NT2/D1 (cell line): Measurements from ENCODE around the gene C5orf15.
A peak's percentile ranks its signal among the peaks of the same experiment; 100 is the strongest.
"Not testable (repeated sequence)": the region's sequence is repeated elsewhere in the genome, so short reads cannot be mapped to it uniquely, and the experiment has no call there.

Source experiments
- DNase-seq: peaks from one replicate; pipeline ENCODE4 v3.0.0-alpha.2; 2011; ENCODE audit warnings: low read depth, low spot score
- H3K27me3 ChIP-seq: 2 replicates; pipeline ENCODE4 v1.6.0; 2011; ENCODE audit warnings: mild to moderate bottlenecking; ENCODE audit not compliant: insufficient read length, insufficient read depth
- H3K36me3 ChIP-seq: 2 replicates; pipeline ENCODE4 v1.6.1; 2011; ENCODE audit warnings: mild to moderate bottlenecking, low read length, mixed read lengths; ENCODE audit not compliant: insufficient read depth, insufficient read length
- H3K4me1 ChIP-seq: 2 replicates; pipeline ENCODE4 v1.5.1; 2011; ENCODE audit not compliant: insufficient read depth, insufficient read length
- H3K4me3 ChIP-seq: 2 replicates; pipeline ENCODE4 v1.5.1; 2011; ENCODE audit warnings: low read depth; ENCODE audit not compliant: insufficient read length
- H3K9ac ChIP-seq: 2 replicates; pipeline ENCODE4 v1.6.0; 2011; ENCODE audit warnings: low read depth; ENCODE audit not compliant: insufficient read length
- H3K9me3 ChIP-seq: 2 replicates; pipeline ENCODE4 v1.5.1; 2011; ENCODE audit warnings: mild to moderate bottlenecking, low read length; ENCODE audit not compliant: insufficient read depth
- SUZ12 ChIP-seq: IDR thresholded peaks from 2 replicates; pipeline ENCODE4 v1.6.1; 2011; ENCODE audit not compliant: insufficient read length, insufficient read depth; ENCODE audit errors: extremely low read depth
- YY1 ChIP-seq: IDR thresholded peaks from 2 replicates; pipeline ENCODE4 v1.6.1; 2011; ENCODE audit not compliant: insufficient read length, insufficient read depth
- ZNF274 ChIP-seq: IDR thresholded peaks from 2 replicates; pipeline ENCODE4 v1.6.1; 2011; ENCODE audit warnings: mild to moderate bottlenecking, low read depth, low read length

C5orf15 gene

DNA sequence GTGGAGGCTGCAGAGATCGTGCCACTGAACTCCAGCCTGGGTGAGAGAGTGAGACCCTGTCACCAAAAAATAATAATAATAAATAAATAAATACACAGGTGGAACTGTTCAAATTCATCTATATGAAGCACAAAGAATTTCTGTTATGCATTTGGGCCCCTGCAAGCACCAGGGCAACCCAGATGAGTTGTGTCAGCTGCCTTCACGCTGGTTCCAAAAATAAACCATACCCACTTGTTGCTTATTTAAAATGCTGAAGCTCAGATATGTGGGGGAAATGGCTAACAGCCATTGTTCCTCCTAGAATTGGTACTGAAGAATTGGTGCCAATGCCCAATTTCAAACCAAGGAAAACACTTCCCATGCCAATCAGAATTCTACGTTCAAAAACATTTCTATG, 10.5 kb upstream of the C5orf15 start:
- Histone ChIP-seq H3K36me3 (peaks cover 63% of the 10 kb centered on the region), H3K9ac (no peak overlapping the region), H3K9me3 (no peaks in the 10 kb centered on the region), H3K27me3 (no peaks in the 10 kb centered on the region), H3K4me1 (peaks cover 4% of the 10 kb centered on the region), H3K4me3 (no peak overlapping the region)
- no peak for DNase-seq
- no peak for TF ChIP-seq YY1
- TF ChIP-seq SUZ12: no peak
- no peak for TF ChIP-seq ZNF274

DNA sequence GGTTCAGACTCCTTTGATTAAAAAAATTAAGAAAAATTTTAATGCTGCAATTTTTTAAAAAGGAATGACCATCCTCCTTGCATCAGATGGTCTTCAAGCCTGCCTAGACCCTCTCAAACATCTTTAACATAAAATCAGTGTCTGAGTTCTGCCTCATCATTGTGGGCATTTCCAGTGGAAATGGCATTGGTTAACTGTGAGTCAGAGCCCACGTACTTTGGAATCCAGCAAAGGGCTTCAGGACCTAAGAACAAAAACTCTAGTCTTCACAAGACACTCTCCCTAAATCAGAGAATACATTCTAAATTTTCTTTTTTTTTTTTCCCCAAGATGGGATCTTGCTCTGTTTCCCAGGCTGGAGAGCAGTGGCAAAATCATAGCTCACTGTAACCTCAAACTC, 9.4 kb upstream of the C5orf15 start:
- no peak for DNase-seq
- no peak overlapping the region for H3K4me3 ChIP-seq
- TF ChIP-seq SUZ12 (no peak), YY1 (no peak), ZNF274 (no peak)

DNA sequence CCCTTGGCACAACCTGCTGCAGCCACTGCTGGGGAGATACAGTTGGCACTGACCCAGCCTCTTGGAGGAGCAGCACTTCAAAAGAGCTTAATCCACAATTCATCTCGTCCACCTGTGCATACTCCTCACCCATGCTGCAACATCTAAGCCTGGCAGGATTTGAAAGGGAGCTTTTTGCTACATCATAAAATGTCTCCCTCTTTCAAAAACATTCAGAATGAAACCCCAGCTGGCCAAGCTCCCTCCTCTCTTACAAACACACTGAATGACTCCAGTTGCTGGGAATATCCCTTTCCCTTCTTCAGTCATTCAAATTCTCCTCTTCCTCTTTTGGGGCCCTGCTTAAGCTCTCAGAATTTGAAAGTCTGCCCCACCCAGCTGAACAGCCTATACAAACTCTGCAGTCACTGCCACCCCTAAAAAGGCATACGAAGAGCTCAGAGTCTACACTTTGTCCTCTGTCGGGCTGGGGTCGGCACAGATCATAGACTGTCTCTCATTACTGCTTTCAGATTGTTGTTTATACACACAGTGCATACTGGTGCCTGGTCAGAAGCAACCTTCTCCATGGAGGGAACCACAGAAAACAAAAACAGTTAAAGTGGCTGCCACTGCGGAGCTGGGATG, 8.8 kb upstream of the C5orf15 start:
- TF ChIP-seq SUZ12 (no peak), ZNF274 (no peak), YY1 (no peak)
- no peaks in the 10 kb centered on the region for H3K9me3 ChIP-seq
- H3K9ac ChIP-seq: peak overlapping the region; percentile 56
- H3K4me1 ChIP-seq: peaks cover 4% of the 10 kb centered on the region
- no peak overlapping the region for H3K4me3 ChIP-seq
- DNase-seq: peak; percentile 35
- peaks cover 66% of the 10 kb centered on the region for H3K36me3 ChIP-seq
- no peaks in the 10 kb centered on the region for H3K27me3 ChIP-seq

More for the DNA sequence above, 9.4 kb upstream of the C5orf15 start:
- no peaks in the 10 kb centered on the region for H3K27me3 ChIP-seq
- peaks cover 65% of the 10 kb centered on the region for H3K36me3 ChIP-seq
- no peak overlapping the region for H3K9ac ChIP-seq
- H3K9me3 ChIP-seq: no peaks in the 10 kb centered on the region
- H3K4me1 ChIP-seq: peaks cover 4% of the 10 kb centered on the region

DNA sequence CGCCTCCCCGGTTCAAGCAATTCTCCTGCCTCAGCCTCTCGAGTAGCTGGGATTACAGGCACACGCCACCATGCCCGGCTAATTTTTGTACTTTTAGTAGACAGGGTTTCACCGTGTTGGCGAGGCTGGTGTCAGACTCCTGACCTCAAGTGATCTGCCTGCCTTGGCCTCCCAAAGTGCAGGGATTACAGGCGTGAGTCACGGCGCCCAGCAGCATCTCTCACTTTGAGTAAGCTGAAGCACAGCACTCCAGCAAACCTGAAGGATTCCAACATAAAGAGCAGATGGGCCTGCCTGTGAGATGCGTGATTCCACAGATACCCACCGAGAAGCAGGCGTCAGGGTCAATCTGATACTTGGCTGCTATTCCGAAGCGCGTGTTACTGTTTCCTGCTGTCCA, 7.1 kb upstream of the C5orf15 start:
- not testable (repeated sequence) for H3K27me3 ChIP-seq, H3K4me1 ChIP-seq, H3K4me3 ChIP-seq, H3K9me3 ChIP-seq, H3K9ac ChIP-seq, DNase-seq
- peaks cover 62% of the 10 kb centered on the region for H3K36me3 ChIP-seq

DNA sequence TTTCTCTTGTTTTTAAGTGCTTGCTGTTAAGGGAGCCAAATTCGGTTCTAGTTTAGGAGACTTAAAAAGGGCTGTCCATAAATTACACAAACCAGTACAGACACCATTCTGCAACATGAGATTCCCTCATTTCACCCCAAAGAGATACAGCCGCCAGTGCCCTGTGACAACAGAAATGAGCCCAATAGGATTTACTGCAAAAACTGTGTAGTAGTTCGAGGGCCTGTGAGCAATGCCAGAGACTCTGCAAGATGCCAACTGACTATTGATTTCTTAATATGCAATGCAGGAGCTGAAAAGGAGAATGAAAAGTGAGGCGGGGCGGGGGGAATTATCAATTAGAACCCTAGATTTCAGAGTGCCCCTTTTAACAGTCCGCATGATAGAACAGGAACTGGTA, 5.7 kb upstream of the C5orf15 start:
- peaks cover 4% of the 10 kb centered on the region for H3K4me1 ChIP-seq
- no peak for TF ChIP-seq YY1
- TF ChIP-seq ZNF274: no peak
- TF ChIP-seq SUZ12: no peak
- no peak overlapping the region for H3K9ac ChIP-seq
- no peak for DNase-seq
- H3K36me3 ChIP-seq: peaks cover 55% of the 10 kb centered on the region
- H3K27me3 ChIP-seq: no peaks in the 10 kb centered on the region
- H3K9me3 ChIP-seq: no peaks in the 10 kb centered on the region
- no peak overlapping the region for H3K4me3 ChIP-seq

DNA sequence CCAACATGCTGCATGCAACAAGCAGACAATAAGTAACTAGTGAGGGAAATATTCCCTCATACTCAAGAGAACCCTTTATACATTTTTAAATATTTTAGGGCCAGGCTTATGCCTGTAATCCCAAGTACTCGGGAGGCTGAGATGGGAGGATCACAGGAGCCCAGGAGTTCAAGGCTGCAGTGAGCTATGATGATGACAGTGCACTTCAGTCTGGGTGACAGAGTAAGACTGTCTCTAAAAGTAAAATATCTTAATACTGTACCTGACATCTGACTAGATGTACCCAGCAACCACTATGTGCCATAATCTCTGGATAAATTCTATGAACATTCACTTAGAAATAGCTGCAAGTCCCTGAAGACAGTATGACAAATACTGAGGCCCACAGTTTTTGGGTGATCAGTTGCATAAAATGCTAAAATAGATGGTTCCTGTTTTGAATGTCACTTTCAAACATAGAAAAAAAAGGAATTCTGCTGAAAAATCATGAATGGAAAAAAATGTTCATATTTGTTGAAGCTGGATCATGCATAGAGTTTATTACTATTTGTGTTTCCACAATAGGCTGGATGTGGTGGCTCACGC, 2.0 kb upstream of the C5orf15 start:
- peaks cover 32% of the 10 kb centered on the region for H3K36me3 ChIP-seq
- H3K9ac ChIP-seq: no peak overlapping the region
- H3K4me3 ChIP-seq: no peak overlapping the region
- DNase-seq: no peak
- TF ChIP-seq YY1 (no peak), SUZ12 (no peak), ZNF274 (no peak)
- no peaks in the 10 kb centered on the region for H3K27me3 ChIP-seq
- H3K4me1 ChIP-seq: no peaks in the 10 kb centered on the region
- no peaks in the 10 kb centered on the region for H3K9me3 ChIP-seq

DNA sequence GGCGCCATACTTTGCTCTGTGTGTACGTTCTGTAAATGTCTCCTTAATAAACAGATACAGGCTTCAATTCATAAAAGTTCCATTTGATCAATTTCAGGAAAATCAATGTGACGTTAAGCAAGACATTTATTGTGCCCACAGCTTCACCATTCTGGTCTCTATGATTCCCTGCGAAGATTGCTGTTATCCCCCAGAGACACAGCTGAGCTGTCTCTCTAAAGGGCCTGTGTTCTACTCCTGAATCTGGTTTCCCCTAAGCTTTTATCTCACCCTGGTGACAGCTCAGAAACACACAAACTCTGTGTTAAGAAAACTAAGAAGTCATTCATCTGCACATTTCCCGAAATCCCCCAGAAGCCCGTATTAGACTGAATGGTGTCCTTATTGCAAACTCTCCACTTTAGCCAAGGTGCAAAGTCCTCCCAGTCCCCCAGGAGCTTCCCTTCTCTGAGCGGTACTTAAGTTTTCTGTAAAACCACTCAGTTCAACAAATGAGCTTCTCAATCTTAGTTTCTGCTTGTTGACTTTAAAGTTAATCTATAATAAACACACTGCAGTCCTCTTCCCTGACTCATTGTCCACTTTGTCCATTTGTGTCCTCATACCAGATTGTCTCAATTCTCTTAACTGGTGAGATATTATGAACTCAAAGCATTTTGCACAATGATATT, 1.4 kb upstream of the C5orf15 start:
- TF ChIP-seq SUZ12: no peak
- no peak for TF ChIP-seq YY1
- TF ChIP-seq ZNF274: no peak

More for the DNA sequence above, 1.4 kb upstream of the C5orf15 start:
- no peaks in the 10 kb centered on the region for H3K9me3 ChIP-seq
- H3K36me3 ChIP-seq: peaks cover 28% of the 10 kb centered on the region
- H3K27me3 ChIP-seq: no peaks in the 10 kb centered on the region
- H3K4me1 ChIP-seq: no peaks in the 10 kb centered on the region
- DNase-seq: no peak
- H3K9ac ChIP-seq: no peak overlapping the region
- no peak overlapping the region for H3K4me3 ChIP-seq
